NCI-H446 treated with DMSO at 0.1 percent for 48 hours (cell line): ENCODE data around the gene ZNF653.

ENCODE experiments used
- DNase-seq: peaks from one replicate; lab custom pipeline; 2025; lab: John Stamatoyannopoulos, UW

Gene ZNF653

GRCh38 chr19:11519138-11519537 is 13.5 kb upstream of the ZNF653 start:
- no peak for DNase-seq

- DNase-seq: no peak
Observed at GRCh38 chr19:11513946-11514345, 8.3 kb upstream of the ZNF653 start.

- no peak for DNase-seq
Observed at GRCh38 chr19:11510444-11510843, 4.8 kb upstream of the ZNF653 start.

- DNase-seq: no peak
Observed at GRCh38 chr19:11507370-11508078, 1.9 kb upstream of the ZNF653 start.

GRCh38 chr19:11506967-11507366 is 1.3 kb upstream of the ZNF653 start:
- no peak for DNase-seq

GRCh38 chr19:11506101-11506555 is 489 bp upstream of the ZNF653 start:
- DNase-seq: no peak

GRCh38 chr19:11505032-11505503 is 571 bp downstream of the ZNF653 start:
- peak; percentile 96 for DNase-seq

- no peak for DNase-seq
Observed at GRCh38 chr19:11504502-11505031, 1.1 kb downstream of the ZNF653 start.

GRCh38 chr19:11499890-11500420 is 5.7 kb downstream of the ZNF653 start:
- no peak for DNase-seq

GRCh38 chr19:11499220-11499726 is 6.4 kb downstream of the ZNF653 start:
- DNase-seq: no peak

GRCh38 chr19:11496391-11497163 is 9.1 kb downstream of the ZNF653 start:
- peak; percentile 30 for DNase-seq

- no peak for DNase-seq
Observed at GRCh38 chr19:11495885-11496284, 9.8 kb downstream of the ZNF653 start.

GRCh38 chr19:11495481-11495880 is 10.2 kb downstream of the ZNF653 start:
- no peak for DNase-seq

GRCh38 chr19:11494634-11495285 is 10.9 kb downstream of the ZNF653 start:
- no peak for DNase-seq

- DNase-seq: no peak
Observed at GRCh38 chr19:11489378-11489777, 16.3 kb downstream of the ZNF653 start.

- DNase-seq: no peak
Observed at GRCh38 chr19:11486661-11487503, 18.8 kb downstream of the ZNF653 start.

GRCh38 chr19:11485245-11485837 is 20.3 kb downstream of the ZNF653 start:
- DNase-seq: no peak

- no peak for DNase-seq
Observed at GRCh38 chr19:11483366-11484111, 22.1 kb downstream of the ZNF653 start.

- DNase-seq: peak; percentile 68
Observed at GRCh38 chr19:11482384-11483050, 23.1 kb downstream of the ZNF653 start.
